ENCODE measurements around the gene SH3RF2.

Gene SH3RF2

GRCh38 chr5:146109379-146109778, 173.0 kb downstream of the SH3RF2 start:
- no peak overlapping the region for H3K4me3 ChIP-seq (ENCODE audit: low read depth, low read length)
- TF ChIP-seq, protein P1, sequence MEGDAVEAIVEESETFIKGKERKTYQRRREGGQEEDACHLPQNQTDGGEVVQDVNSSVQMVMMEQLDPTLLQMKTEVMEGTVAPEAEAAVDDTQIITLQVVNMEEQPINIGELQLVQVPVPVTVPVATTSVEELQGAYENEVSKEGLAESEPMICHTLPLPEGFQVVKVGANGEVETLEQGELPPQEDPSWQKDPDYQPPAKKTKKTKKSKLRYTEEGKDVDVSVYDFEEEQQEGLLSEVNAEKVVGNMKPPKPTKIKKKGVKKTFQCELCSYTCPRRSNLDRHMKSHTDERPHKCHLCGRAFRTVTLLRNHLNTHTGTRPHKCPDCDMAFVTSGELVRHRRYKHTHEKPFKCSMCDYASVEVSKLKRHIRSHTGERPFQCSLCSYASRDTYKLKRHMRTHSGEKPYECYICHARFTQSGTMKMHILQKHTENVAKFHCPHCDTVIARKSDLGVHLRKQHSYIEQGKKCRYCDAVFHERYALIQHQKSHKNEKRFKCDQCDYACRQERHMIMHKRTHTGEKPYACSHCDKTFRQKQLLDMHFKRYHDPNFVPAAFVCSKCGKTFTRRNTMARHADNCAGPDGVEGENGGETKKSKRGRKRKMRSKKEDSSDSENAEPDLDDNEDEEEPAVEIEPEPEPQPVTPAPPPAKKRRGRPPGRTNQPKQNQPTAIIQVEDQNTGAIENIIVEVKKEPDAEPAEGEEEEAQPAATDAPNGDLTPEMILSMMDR (IDR thresholded peaks at IDR 0.05; ENCODE audit: low read depth, low read length), result no peak

DNA sequence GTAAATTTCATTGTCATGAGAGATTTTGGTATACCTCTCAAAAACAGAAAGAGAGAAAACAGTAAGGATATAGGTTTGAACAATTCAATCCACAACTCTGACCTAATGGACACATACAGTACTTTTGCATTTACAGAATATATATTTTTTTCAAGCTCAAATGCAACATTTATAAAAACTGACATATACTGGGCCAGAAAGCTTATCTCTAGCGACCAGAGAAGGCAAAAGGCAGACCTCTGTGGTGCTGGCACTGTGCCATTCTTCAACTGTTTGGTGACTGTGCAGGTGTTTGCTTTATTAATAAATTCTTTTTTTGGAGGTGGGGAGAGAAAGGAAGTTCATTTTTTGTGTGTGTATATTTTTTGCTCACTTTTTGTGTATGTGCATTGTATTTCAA, 175.0 kb downstream of the SH3RF2 start:
- TF ChIP-seq, protein P1 (IDR thresholded peaks at IDR 0.05; ENCODE audit: low read depth, low read length), result no peak
- no peak overlapping the region for H3K4me3 ChIP-seq (ENCODE audit: low read depth, low read length)

DNA sequence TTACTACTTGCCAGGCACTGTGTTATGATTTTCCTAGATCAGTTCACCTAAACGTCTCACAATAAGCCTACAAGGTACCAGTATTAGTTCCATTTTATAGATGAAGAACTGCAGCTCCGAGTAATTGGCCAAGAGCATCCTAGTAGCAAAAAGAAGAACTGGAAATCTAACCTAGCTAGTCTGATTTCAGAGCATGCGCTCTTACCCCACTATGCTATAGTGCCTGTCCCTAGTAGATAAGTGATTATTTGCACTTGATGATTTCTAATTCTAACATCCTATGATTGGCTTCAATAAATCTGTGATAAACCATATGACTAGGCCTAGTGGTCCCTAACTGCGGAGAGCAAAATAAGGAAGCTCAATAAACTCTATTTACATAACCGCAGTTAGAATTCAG, 176.1 kb downstream of the SH3RF2 start:
- TF ChIP-seq, protein P1 (IDR thresholded peaks at IDR 0.05; ENCODE audit: low read depth, low read length), result no peak
- no peak overlapping the region for H3K4me3 ChIP-seq (ENCODE audit: low read depth, low read length)

Measured in WI38 (cell line).